GM18870 (cell line): ENCODE results near the gene SAMD4A.

Experiments
- ATAC-seq: cut with Tn5 transposase; IDR thresholded peaks from one replicate; pipeline ENCODE4 v1.9.1; 2021; ENCODE audit warnings: moderate library complexity; ENCODE audit not compliant: unreplicated experiment

The SAMD4A gene

DNA sequence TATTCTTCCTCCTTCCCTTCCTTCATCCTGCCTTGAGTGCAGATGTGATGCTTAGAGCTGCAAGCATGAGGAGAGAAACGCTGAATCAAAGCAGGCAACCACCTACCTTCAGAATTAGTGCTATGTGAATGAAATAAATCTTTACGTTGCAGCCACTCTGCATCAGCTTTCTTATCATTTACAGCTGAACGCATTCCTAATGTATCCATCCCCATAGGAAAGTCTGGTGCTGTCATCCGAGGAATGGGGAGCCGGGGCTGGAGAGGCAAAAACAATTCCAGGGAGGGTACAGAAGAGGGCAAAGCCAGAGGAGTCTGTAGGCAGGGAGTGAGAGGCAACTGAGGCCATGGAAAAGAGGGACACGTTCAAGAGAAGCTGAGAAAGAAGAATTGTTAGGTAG, 245.7 kb downstream of the SAMD4A start:
- no peak for ATAC-seq

DNA sequence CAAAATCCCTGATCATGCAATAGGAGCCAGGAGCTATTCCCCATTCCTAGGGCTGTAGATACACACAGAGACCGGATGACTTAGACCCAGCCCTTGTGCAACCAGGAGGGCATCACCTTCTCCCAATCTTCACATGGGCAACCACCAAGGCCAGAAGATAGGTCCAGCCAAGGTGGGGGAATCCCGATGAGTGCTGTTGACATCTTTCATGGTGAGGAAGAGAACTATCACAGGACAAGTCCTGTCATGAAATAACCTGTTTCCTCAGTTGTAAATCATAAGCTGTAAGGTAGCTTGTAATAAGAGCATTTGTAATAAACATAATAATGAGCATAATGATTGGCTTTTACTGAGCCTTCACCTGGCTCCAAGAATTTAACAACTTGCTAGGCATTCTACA, 246.2 kb downstream of the SAMD4A start:
- no peak for ATAC-seq

DNA sequence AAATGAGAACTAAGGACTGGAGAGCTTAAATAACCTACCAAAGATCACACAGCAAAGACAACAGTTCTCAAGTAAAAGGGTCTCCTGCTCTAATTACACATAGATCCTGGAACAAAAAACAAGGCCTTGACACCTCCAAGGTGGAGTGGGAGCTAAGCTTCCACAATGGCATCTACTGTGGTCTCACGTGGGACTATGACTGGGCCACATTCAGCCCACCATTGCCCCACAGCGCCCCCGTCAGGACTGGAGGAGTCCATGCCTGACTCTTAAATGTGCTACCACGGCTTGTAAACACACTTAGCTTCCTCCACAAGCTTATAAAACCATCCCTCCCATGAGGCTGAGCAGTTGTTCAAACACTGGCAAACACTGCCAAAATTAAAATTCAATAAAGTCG, 247.1 kb downstream of the SAMD4A start:
- no peak for ATAC-seq

DNA sequence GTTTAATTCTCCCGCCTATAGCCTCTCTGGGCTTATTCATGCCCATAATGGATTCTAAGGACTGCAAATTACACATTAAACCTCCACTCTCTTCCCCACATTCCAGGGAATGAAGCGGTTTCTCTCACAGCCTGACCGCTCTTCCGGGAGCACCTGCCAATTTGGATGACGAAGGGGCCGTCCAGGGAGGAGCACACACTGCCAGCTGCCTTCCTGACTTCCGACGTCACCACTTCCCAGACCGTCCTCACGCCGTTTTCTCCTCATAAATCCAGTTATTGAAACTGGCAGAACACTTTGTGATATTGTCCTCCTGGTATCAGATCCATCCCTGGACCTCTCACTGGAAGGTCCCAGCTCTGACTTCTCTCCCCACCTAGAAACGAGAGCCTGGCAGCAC, 248.1 kb downstream of the SAMD4A start:
- ATAC-seq: no peak

DNA sequence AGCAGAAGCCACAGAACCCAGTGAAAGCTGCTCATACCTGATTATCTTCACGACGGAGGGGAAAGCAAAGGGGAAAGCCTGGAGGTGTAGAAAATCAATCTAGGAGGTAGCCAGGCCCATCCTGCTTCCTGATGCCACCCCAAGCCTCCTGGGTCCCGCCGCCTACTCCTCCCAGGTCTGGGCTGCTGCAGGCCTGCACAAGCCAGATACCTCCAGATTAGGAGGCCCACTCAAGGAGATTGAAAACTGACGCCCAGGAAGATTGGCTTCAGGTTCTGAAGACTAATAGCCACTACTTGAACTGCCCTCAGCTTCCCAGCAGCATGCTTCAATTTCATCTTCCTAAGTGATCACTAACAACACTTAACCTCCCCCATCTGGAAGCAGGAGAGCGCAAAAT, 248.6 kb downstream of the SAMD4A start:
- ATAC-seq: no peak

DNA sequence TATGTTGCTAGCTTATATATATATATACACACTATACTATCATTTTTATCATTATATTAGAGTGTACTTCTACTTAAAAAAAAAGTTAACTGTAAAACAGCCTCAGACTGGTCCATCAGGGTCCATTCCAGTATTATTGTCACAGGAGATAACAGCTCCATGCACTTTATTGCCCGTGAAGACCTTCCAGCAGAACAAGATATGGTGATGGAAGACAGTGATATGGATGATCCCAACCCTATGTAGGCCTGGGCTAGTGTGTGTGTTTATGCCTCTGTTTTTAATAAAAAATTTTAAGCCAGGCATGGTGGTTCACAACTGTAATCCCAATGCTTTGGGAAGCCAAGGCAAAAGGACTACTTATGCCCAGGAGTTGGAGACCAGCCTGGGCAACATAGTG, 249.5 kb downstream of the SAMD4A start:
- no peak for ATAC-seq

DNA sequence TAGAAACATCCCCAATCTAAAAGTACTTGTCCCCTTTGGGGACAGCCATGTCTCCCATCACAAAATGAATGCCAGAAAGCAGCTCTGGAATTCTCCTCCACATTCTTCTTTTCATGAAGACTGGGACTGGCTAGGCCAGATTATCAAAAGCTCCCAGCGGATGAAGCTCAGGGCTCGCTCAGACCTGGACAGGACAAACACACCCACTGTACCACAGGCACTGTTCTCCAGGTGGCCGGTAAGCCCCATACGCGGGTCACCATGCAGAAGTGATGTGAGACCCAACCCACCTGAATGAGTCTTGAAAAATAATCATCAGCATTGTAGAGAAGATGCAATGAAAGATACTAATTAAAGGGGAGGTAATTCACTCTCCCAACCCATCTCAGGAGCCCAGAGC, 250.6 kb downstream of the SAMD4A start:
- ATAC-seq: no peak

DNA sequence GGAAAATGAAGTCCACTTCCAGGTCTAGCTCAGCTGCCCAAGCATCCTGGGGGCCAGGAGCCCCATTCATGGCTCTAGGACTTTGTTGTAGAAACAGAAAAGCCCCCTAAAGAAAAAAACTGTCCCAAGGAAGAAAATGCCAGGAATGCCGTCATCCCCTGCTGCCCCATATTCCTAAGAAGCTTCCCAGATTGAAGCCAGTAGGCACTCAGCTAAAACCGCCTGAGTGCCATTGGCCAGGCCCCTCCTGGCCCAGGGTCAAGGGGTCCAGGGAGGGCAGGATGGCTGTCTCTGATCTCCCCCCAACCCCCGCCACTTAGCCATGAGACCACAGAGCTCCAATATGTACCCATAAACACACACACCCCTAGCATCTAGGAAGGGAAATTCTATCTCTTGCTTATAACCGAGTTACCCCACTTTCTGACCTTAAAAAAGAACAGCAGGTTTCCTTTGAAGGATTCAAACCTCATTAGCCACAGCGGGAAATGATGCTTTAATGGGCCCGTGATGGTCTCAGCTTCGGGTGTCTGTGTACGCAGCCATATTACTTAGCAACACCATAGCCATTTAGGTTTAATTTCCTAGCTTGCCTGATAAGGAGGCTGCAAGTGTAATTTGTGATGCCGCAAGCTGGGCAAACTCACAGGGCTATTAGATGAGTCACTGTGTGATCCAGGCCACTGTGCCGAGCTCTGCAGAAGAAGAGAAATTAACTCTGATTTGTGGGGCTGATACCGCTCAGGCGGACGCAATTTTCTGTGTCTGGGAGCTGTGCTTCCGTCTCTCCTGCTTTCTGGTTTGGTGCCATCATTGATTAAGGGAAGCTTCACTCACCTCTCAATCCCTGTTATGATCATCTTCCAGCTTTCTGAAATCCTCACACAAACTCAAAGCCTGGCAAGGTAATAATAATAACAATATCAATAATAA, 251.5 kb downstream of the SAMD4A start:
- no peak for ATAC-seq

DNA sequence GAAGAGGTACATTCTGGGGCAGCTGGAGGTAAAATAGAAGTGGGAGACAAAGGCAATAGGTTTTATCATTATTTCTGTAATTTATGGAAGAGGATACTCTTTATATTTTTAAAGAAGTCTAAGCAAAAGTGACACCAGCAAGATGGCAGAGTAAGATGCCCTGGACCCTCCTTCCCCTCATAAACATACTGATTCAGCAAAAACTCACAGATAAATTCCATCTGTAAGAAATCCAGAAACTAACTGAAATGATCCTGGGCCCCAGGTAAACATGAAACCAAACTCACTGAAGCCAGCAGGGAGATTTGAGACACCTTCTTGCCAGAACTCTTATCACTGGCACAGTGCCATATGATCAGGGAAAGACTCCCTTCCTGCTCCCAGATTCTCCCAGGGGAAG, 255.8 kb downstream of the SAMD4A start:
- ATAC-seq: no peak

DNA sequence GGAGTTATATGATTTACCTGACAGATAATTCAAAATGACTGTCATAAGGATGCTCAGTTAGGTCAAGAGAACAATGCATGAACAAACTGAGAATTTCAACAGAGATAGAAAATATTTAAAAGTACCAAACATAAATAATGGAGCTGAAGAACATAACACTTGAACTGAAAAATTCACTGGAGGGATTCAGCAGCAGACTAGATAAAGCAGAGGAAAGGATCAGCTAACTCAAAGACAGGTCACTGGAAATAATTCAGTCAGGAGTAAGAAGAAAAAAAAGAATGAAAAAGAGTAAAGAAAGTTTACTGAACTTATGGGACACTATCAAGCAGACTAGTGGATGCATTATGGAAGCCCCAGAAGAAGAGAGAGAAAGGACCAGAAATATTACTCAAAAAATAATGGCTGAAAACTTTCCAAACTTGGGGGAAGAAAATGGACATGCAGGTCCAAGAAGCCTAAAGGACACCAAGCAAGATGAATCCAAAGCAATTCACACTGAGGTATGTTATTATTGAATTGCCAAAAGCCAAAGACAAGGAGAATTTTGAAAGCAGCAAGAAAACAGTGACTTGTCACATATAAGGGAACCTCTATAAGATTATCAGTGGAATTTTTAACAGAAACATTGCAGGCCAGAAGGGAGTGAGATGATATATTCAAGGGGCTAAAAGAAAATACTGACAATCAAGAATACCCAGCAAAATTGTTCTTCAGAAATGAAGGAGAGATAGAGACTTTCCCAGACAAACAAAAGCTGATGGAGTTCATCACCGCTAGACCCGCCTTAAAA, 257.0 kb downstream of the SAMD4A start:
- ATAC-seq: no peak

DNA sequence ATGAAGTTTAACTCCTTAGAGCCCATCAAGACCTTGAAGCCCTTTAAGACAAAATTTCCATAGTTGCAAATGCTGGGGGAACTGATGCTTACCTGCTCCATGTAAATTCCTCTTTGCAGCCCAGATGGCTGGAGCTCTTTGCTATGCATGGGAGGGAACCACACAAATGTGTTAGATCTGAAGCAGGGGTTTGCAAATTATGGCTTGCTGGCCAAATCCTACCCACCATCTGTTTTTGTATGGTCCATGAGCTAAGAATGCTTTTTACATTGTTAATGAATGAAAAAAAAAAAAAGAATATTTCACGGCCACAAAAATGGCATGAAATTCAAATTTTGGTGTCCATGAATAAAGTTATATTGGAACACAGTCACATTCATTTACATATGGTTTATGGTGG, 261.1 kb downstream of the SAMD4A start:
- ATAC-seq: no peak

DNA sequence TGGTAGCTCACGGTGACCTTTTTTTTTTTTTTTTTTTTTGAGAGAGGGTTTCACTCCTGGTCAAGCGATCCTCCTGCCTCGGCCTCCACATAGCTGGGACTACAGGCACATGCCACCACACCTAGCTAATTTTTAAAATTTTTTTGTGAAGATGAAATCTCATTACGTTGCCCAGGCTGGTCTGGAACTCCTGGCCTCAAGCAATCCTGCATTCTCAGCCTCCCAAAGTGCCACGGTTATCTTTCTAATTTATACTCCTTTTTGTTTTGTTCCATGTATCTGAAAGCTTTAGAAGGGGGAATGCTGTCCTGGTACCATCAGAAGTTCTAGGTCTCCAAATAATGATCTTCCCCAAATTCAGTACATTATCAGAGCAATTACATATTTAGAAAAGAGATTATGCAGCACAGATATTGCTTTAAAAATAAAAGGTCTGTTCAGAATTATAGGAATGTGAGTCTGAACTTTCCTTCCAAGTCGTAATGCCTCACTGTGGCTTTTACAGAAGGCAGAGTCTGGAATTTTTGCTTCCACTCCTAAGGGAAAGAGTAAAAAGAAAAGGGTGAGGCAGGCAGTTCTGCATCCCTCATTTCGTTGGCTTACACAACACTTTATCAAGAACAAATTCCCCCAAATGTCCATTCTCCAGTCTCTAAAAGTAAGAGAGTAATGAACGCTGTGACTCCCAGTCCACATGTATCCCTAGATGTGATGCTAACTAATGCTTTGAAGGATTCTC, 262.7 kb downstream of the SAMD4A start:
- ATAC-seq: no peak

DNA sequence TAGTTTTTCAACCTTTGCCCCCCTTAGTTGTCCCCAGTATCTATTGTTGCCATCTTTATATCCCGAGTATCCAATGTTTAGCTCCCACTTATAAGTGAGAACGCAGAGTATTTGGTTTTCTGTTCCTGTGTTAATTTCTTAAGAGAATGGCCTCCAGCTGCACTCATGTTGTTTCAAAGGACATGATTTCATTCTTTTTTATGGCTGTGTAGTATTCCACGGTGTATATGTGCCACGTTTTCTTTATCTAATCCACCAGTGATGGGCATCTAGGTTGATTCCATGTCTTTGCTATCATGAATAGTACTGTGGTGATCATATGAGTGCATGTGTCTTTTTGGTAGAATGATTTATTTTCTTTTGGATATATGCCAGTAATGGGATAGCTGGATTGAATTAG, 263.7 kb downstream of the SAMD4A start:
- ATAC-seq: no peak

DNA sequence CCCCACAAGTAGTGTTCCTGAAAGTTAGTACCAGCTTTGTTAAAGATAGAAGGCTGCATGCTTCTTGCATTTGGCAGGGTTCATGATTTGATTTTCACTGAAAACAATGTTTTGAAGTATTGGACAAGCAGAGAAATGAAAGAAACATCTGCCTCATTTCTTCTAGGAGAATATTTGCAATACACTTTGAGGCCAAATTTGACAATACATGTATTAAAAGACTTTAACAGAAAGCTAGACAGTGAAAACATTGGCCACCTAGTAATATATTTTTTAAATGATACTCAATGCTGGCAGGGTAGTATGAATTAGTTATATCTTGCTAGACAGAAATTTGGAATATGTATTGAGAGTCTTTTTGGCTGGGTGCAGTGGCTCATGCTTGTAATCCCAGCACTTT, 267.2 kb downstream of the SAMD4A start:
- no peak for ATAC-seq

DNA sequence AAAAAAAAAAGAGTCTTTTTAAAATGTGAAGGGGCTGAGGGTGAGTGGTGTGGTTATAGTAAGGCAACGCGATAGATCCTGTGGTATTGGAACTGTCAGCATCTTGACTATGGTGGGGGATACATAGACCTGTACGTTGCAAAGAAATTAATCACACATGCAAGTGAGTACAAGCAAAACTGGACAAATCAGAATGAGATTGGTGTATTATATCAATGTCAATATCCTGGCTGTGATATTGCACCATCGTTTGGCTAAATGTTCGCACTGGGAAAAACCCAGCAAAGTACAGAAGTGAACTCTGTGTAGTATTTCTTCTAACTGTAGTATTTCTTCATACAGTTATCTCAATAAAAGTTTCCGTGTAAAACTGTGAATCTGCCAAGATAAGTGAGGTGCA, 267.8 kb downstream of the SAMD4A start:
- ATAC-seq: no peak

DNA sequence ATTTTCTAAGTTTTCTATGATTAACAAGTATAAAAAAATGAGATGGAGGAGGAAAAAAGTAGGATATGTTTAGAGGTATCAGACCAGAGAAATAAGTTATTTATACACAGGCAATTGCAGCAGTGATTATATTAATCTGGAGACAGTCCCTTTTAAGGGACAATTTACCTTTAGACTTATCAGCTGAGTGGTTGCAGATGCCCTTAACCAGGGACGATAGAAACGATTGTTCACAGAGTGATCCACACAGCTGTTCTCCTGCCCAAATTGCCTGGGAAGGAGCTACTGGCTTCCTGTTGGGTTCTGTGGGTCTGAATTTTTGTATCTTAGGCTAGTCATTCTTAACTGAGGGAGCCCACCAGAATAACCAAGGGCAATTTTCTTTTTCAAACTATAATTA, 269.3 kb downstream of the SAMD4A start:
- ATAC-seq: no peak

DNA sequence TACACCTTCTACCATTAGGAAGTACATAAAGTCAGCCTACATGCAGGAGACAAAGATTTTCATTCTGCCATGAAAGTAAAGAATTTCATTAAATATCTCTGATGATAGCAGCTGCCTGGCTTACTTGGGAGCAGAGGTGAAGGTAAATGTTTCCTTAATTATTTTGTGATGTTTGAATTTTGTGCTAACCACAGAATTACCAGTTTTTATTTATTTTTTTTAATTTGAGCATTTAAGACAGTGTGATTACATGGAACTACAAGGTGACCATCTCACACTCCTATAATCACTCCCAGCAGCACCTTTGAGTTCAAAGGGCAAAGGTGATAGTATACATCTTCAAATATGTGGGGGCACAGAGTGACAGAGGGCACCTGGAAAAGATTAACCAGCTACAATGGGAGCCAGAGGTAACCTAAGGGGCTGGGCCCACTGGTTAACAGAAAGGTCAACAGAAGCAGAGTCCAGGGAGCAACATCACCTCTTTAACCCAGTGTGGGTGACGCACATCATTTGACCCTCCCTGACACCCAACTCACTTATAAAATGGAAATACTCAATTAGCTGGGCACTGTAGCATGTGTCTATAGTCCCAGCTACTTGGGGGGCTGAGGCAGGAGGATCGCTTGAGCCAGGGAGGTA, 270.7 kb downstream of the SAMD4A start:
- no peak for ATAC-seq

DNA sequence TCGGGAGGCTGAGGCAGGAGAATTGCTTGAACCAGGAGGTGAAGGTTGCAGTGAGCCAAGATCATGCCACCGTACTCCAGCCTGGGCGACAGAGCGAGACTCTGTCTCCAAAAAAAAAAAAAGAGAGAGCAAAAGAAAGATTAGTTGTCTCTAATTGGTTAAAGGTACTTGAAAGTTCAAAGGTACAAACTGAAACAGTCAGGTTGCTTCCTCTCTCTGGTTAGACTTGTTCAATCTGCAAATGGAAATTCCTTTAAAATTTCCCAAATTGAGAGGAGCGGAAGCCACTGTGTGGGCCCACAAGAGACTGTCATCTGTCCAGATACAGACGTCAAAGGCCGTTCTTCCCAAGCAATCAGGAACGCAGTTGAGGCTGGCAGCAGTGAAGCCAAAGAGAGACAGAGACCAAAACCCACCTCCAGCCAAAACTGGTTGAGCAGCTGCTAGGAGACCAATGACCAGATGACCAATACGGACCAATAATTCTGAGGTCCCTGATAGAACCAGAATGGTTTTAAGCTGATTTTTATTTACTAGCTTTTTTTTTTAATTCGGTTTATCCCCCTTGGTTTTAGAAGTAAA, 272.1 kb downstream of the SAMD4A start:
- no peak for ATAC-seq

DNA sequence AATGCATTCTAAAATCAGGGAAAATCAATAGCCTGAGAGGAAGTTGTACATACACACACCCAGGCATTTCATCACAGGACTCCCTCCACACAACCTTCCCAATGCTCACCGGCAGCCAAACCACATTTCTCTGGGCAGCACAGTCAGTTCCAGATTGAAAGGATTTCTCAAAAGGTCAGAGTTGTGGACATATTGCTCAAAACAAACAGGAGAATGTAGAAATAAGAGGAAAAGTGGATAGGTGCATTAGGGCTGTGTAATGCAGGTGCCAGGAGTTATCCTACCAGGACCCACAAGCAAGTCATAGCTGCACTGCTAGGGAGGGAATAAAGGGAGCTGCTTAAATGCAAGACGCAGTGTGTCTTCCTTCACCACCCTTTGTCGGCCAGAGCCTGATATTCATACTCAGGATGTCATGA, 272.8 kb downstream of the SAMD4A start:
- no peak for ATAC-seq

DNA sequence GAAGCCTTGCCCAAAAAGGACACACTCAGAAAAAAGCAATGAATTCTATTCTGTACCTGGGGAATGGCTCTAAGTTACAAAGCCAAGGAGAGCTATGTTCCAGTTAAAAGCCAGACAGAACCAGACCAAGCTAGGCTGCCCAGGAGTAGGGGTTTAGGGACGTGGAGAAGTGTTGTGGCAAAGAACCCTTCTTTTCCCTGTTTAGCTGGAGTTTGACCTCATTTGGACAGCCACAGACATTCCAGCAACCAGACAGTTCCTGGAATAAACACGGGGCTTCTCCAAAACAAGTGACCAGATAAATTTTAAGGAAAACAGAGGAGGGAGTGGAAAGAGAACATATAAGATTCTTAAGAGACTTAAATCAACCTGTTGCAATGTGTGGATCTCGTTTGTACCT, 273.4 kb downstream of the SAMD4A start:
- ATAC-seq: no peak

DNA sequence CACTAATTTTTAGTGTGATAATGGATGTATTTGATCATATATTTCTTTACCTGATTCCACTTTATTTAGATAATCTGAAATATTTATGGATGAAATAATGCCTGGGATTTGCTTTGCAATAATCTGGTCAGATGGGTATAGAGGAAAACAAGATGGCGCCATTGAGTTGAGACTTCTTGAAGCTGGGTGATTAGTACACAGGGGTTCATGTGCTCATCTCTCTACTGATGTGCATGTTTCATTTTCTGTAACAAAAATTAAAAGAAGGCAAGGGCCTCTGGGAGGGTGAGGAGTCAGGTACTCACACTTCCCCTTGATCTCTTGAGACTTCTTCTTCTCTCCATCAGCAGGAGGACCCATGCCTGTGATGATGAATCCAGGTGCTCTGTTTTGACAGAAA, 273.9 kb downstream of the SAMD4A start:
- no peak for ATAC-seq
